Endometrial microvascular endothelial cells (primary cell): ENCODE measurements around the gene WNT7B. TPM values are rescaled to one million over a fixed set of nuclear protein-coding genes. Genes with fewer than 3 reads are reported as not detected.

ENCODE experiments used
- in situ Hi-C: cut with HindIII; loops from 2 replicates; pipeline ENCODE4 v1.10.0; 2017; ENCODE audit warnings: low sequenced_read_pairs, low pct_unique_long_range_greater_than_20kb; ENCODE audit errors: inconsistent ontology term
- total RNA-seq: library from RNA; depleted of rRNA; stranded (reverse); fragments of >200 nt; gene quantifications from one replicate; pipeline ENCODE4 v1.2.3, GENCODE V29; 2015; ENCODE audit errors: inconsistent ontology term

The WNT7B gene
- total RNA-seq, 1 donor from 2014 or later = 0.19 TPM

- in situ Hi-C loops = no loop called here
Measured at GRCh38 chr22:45876136-45877035, 100.6 kb downstream of the WNT7B start.

DNA sequence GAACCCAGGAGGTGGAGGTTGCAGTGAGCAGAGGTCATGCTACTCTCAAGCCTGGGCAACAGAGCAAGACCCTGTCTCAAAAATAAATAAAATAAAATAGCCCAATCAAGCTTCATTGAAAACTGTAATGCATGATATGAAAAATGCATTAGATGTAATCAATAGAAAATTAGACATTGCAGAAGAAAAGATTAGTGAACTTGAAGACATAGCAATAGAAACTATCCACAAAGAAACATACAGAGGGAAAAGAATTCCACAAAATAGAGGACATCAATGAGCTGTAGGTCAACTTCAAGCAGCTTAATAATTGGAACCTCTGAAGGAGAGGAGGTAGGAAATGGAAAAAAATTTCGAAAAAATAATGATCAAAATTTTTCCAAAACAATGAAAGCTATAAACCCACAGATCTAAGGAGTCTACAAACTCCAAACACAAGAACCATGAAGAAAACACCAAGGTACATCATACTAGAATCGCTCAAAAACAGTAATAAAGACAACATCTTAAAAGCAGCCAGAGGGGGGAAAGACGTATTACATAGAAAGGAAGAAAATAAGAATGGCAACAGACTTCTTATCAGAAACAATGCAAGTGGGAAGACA lies 104.2 kb downstream of the WNT7B start:
- in situ Hi-C loops = no loop called here

GRCh38 chr22:45871721-45872120 lies 105.2 kb downstream of the WNT7B start:
- in situ Hi-C loops = no loop called here

Other genes with a start within 250 kb of the WNT7B start
- gene PPARA, start 173.4 kb upstream of the WNT7B start, total RNA-seq = 4.6 TPM